Endothelial cell of umbilical vein (primary cell): ENCODE results near the gene VWA7. TPM values are rescaled to one million over a fixed set of nuclear protein-coding genes. Genes with fewer than 3 reads are reported as not detected.

ENCODE experiments used
- BruUV-seq: library from RNA; stranded (reverse); fragments of 400-500 nt; replicated peaks from 2 replicates; lab custom pipeline; 2021; lab: Mats Ljungman, UMichigan
- CTCF ChIA-PET: fragments of 300-600, 350-600 bp; sonication (Branson Sonifier 250); formaldehyde crosslinking; loops from one replicate; lab custom pipeline; 2021; ENCODE audit warnings: antibody characterized with exemption, inconsistent platforms; lab: Charles Lee
- POLR2A ChIA-PET: fragments of 300-600, 350-600 bp; sonication (Branson Sonifier 250); formaldehyde crosslinking; loops from one replicate; lab custom pipeline; 2021; ENCODE audit warnings: antibody characterized with exemption, inconsistent platforms; lab: Charles Lee
- DNase-seq: peaks from one replicate; pipeline ENCODE4 v3.0.0-alpha.2; 2011; ENCODE audit warnings: low read depth, low spot score
- FAIRE-seq: peaks from 2 replicates; lab custom pipeline; 2011; peaks lifted over from hg19 to GRCh38; lab: Jason Lieb, UNC
- H2AFZ ChIP-seq: 2 replicates; pipeline ENCODE4 v1.6.0; 2012; ENCODE audit warnings: low read depth, low read length, control low read depth, inconsistent platforms
- H3K27ac ChIP-seq: 2 replicates; pipeline ENCODE4 v1.5.1; 2011; ENCODE audit warnings: low read depth, mild to moderate bottlenecking, control low read depth, low read length, moderate library complexity; ENCODE audit not compliant: insufficient read depth
- H3K27me3 ChIP-seq, 2 experiments: 2 replicates each; pipeline versions ENCODE4 v1.6.0 to v1.6.1; 2011; ENCODE audit warnings: low read length in 2 of 2, mixed read lengths in 1 of 2; ENCODE audit not compliant: control insufficient read depth in 2 of 2, insufficient read depth in 2 of 2
- H3K36me3 ChIP-seq, 2 experiments: 2 replicates in 1 of 2; 3 replicates in 1 of 2; pipeline ENCODE4 v1.5.1; 2011; ENCODE audit warnings: low read length in 2 of 2, mild to moderate bottlenecking in 1 of 2, moderate library complexity in 1 of 2; ENCODE audit not compliant: control insufficient read depth in 2 of 2, insufficient read depth in 2 of 2; ENCODE audit errors: extremely low read depth in 1 of 2
- H3K4me1 ChIP-seq: 3 replicates; pipeline ENCODE4 v1.5.1; 2011; ENCODE audit warnings: mild to moderate bottlenecking, low read length; ENCODE audit not compliant: control insufficient read depth, insufficient read depth; ENCODE audit errors: extremely low read depth
- H3K4me2 ChIP-seq: 2 replicates; pipeline ENCODE4 v1.6.1; 2011; ENCODE audit warnings: low read length, control low read depth, mixed read lengths; ENCODE audit not compliant: insufficient read depth
- H3K4me3 ChIP-seq, 3 experiments: fragments of 200-600 bp in 1 of 3; sonication (generic), shearing (Covaris generic) in 1 of 3; replicated peaks in 1 of 3; 2 replicates each; pipeline ENCODE4 v1.5.1; 2011 to 2016; ENCODE audit warnings: control low read depth in 3 of 3, low read length in 3 of 3, mild to moderate bottlenecking in 2 of 3, inconsistent platforms in 1 of 3, low read depth in 1 of 3, moderate library complexity in 1 of 3; ENCODE audit not compliant: insufficient read depth in 1 of 3
- H3K79me2 ChIP-seq: 2 replicates; pipeline ENCODE4 v1.6.0; 2012; ENCODE audit warnings: low read length, inconsistent platforms; ENCODE audit not compliant: control insufficient read depth, insufficient read depth
- H3K9ac ChIP-seq: replicated peaks from 2 replicates; pipeline ENCODE3; 2011; ENCODE audit warnings: low read length, control low read depth; ENCODE audit not compliant: insufficient read depth; ENCODE audit errors: extremely low read depth
- H3K9me1 ChIP-seq: replicated peaks from 3 replicates; pipeline ENCODE4 v1.6.0; 2011; ENCODE audit warnings: mild to moderate bottlenecking, low read length; ENCODE audit not compliant: control insufficient read depth, insufficient read depth; ENCODE audit errors: extremely low read depth
- H3K9me3 ChIP-seq: replicated peaks from 2 replicates; pipeline ENCODE4 v1.5.1; 2012; ENCODE audit warnings: low read length, inconsistent platforms; ENCODE audit not compliant: control insufficient read depth, insufficient read depth
- H4K20me1 ChIP-seq: replicated peaks from 2 replicates; pipeline ENCODE3; 2011; ENCODE audit warnings: mild to moderate bottlenecking, low read length; ENCODE audit not compliant: control insufficient read depth, insufficient read depth; ENCODE audit errors: extremely low read depth
- FOS ChIP-seq: IDR thresholded peaks from 2 replicates; pipeline ENCODE4 v1.6.1; 2011; ENCODE audit warnings: mild to moderate bottlenecking, low read length, moderate library complexity, borderline replicate concordance; ENCODE audit not compliant: insufficient read depth
- GATA2 ChIP-seq: IDR thresholded peaks from 2 replicates; pipeline ENCODE4 v1.7.0; 2011; ENCODE audit warnings: low read depth, mild to moderate bottlenecking, moderate library complexity, mixed read lengths, low read length; ENCODE audit not compliant: insufficient read length, insufficient read depth
- JUN ChIP-seq: IDR thresholded peaks from 2 replicates; pipeline ENCODE4 v1.6.1; 2011; ENCODE audit warnings: borderline replicate concordance, low read depth; ENCODE audit not compliant: insufficient read length, insufficient read depth
- MAX ChIP-seq: IDR thresholded peaks from 2 replicates; pipeline ENCODE4 v1.6.1; 2011; ENCODE audit not compliant: insufficient read depth, insufficient read length
- MYC ChIP-seq: IDR thresholded peaks from one replicate; pipeline ENCODE4 v1.6.1; 2011; ENCODE audit warnings: mild to moderate bottlenecking, low read depth, low read length
- POLR2AphosphoS5 ChIP-seq: IDR thresholded peaks from 2 replicates; pipeline ENCODE4 v1.6.1; 2012; ENCODE audit warnings: low read depth, mild to moderate bottlenecking, control low read depth, low read length, moderate library complexity; ENCODE audit not compliant: insufficient read depth
- dilution Hi-C: fragments of 300-500 bp; cut with MboI; formaldehyde crosslinking; loops from one replicate; pipeline ENCODE4 v1.15.0; 2019; ENCODE audit warnings: low sequenced_read_pairs; ENCODE audit not compliant: extremely low pct_ligation_motif_present
- intact Hi-C: fragments of 100-400 bp; cut with micrococcal nuclease; formaldehyde crosslinking; loops from one replicate; pipeline ENCODE4 v1.10.0; 2022
- polyA plus RNA-seq, 4 experiments: library from polyadenylated mRNA; depleted of rRNA in 3 of 4; stranded (reverse) in 3 of 4; unstranded in 1 of 4; fragments of >200 nt; gene quantifications; 2 replicates each; pipeline versions ENCODE4 v1.2.1 to v1.2.3, GENCODE V29; 2011 to 2012; ENCODE audit warnings: missing spikeins in 1 of 4
- total RNA-seq: library from RNA; stranded (reverse); gene quantifications from 2 replicates; pipeline ENCODE4 v1.2.3, GENCODE V29; 2021

Gene VWA7
- total and polyA plus RNA-seq, 2 donors (not counting 3 experiments of a cell fraction or from before 2014, with no cell fraction given), result 0.11 to 0.51 TPM

- DNase-seq, result peak; percentile 25
- Histone ChIP-seq H3K27me3 (no peaks in the 10 kb centered on the region), H4K20me1 (no peaks in the 10 kb centered on the region), H3K36me3 (no peaks in the 10 kb centered on the region), H3K27ac (no peak overlapping the region), H2AFZ (peak overlapping the region; percentile 38), H3K4me2 (no peak overlapping the region), H3K9me1 (no peaks in the 10 kb centered on the region), H3K9me3 (no peaks in the 10 kb centered on the region), H3K9ac (no peak overlapping the region), H3K4me1 (no peaks in the 10 kb centered on the region), H3K4me3 (peak overlapping the region in 1 of 3 experiments; percentile 6), H3K79me2 (no peaks in the 10 kb centered on the region)
- ChIA-PET CTCF (interaction anchor here (1.0 to 1.7 kb wide), 5 partner anchors 8 to 40 kb away, joined by 3 to 6 read pairs (median 3); partner anchors contain the start of gene LSM2), POLR2A (no interaction called here)
- dilution Hi-C loops (no loop called here), intact Hi-C loops (no loop called here)
- TF ChIP-seq FOS, result no peak
- TF ChIP-seq MAX, result no peak
- no peak for TF ChIP-seq GATA2
- TF ChIP-seq JUN, result no peak
- no peak for TF ChIP-seq POLR2AphosphoS5
- no peak for TF ChIP-seq MYC
- no peak for FAIRE-seq
- no TSS peak for BruUV-seq
These were observed 11.0 kb downstream of the VWA7 start for GRCh38 chr6:31765910-31766794.
